Activated CD8-positive, alpha-beta memory T cell treated with anti-CD3 and anti-CD28 coated beads, Interleukin-2, amount 50 U/mL, for 1 hour (primary cell): Measurements from ENCODE around the gene CNR2.
"Not testable (repeated sequence)": the region's sequence is repeated elsewhere in the genome, so short reads cannot be mapped to it uniquely, and the experiment has no call there.

Source experiments
- DNase-seq: peaks from one replicate; pipeline ENCODE4 v3.0.0-alpha.2; 2020; ENCODE audit errors: extremely low read depth

Gene CNR2

GRCh38 chr1:23913212-23913880 is at the start of gene CNR2:
TSS of gene CNR2 (minus strand) at chr1:23913362. CDS start at chr1:23875617, 37,745 bp downstream.
- DNase-seq = no peak

GRCh38 chr1:23960291-23961020 is 47.3 kb upstream of the CNR2 start:
- DNase-seq = no peak

DNA sequence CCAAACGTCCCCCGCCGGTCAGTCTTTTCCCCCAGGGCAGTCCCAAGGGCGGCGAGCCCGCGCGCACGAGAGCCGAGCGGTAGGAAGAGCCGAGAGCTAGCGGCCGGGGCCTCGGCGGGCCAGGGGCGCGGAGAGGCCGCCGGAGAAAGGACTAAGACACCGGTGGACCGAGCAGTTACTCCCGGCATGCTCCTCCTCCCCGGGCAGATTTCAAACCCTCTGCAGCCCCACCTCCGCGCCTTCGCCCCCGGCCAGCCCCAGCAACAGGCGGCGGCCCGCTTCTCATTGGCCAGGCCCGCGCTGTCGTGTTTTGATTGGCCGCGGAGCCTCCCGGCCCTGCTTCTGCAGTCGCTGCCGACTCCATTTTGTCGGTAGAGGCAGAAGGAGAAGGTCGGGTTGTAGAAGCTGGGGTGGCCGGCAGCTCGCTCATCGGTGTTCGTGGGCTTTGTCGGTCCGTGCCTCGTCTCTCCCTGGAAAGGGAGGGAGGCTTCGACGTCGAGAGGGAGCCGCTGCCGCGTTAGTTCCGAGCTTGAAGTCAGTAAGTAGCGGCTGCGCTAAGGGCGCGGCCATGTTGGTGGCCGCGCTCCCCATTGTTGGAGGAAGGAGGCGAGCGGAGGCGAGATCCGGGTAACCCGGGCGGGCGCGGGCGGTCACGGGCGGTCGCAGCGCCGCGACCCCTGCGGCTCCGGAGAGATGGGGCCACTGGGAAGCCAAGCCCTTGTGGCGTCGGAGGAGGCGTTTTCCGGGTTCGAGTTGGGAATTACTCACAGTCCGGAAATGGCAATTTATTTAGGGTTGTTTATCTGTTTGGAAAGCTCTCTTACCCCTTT is 46.5 kb upstream of the CNR2 start, which contains the start of gene PNRC2:
TSS of gene PNRC2 (plus strand) at position 368 of the 830 bp plus-strand sequence. CDS start 1,630 bp downstream, outside the sequence.
- peak; percentile 86 for DNase-seq

- DNase-seq = peak; percentile 79
These were observed 45.8 kb upstream of the CNR2 start for GRCh38 chr1:23958810-23959460.

DNA sequence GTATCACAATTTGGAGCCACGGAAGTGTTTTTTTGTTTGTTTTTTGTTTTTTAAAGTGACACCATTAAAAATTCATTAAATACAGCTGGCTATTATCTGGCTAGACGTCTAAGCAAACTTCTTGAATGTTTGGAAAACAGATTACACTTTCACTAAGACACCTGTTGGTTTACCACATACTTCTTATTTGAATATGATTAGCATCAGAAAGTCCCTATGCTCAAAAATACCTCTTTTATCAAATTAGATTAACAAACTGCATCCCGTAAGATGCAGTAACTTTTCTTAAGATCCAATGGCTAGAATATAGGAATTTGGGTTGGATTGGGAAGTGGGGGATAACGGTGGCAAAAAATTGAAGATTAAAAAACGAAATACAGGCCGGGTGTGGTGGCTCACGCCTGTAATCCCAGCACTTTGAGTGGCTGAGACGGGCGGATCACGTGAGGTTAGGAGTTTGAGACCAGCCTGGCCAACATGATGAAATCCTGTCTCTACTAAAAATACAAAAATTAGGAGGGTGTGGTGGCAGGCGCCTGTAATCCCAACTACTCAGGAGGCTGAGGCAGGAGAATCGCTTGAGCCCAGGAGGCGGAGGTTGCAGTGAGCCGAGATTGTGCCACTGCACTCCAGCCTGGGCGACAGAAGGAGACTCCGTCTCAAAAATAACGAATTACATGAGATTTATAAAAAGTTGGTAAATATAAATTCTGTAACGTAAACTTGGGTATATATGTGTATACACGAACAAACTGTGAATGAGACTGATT is 45.1 kb upstream of the CNR2 start:
- not testable (repeated sequence) for DNase-seq

- DNase-seq = no peak
These were observed 43.9 kb upstream of the CNR2 start for GRCh38 chr1:23957096-23957495.

- no peak for DNase-seq
These were observed 39.9 kb upstream of the CNR2 start for GRCh38 chr1:23953020-23953419.

- DNase-seq = no peak
These were observed 34.2 kb upstream of the CNR2 start for GRCh38 chr1:23947366-23947765.

GRCh38 chr1:23936481-23937176 is 23.5 kb upstream of the CNR2 start:
- no peak for DNase-seq

GRCh38 chr1:23931491-23931880 is 18.3 kb upstream of the CNR2 start:
- no peak for DNase-seq

DNA sequence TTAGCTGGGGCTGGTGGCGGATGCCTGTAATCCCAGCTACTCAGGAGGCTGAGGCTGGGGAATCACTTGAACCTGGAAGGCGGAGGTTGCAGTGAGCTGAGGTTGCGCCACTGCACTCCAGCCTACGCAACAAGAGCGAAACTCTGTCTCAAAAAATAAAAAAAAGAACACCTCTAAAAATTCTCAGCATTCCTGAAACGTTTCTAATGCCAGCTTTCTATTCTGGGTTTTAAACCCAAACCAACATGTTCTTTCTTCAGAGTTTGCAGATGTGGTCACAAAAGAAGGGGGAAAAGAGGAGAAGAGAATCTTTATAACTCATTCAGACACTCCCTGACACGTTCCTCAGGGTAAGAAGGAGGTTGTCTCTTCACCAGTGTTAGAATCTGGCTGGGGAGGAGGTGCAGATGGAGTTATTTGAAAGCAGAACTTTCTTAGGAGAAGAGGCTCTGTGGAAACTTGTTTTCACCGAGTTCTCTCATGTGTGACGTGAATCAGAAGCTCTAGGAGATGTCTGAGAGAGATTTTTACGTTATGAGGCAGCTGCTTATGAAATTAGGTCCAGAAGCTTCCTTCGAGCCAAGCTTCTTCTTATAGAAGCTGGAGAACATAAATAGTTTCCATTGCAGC is 17.8 kb upstream of the CNR2 start:
- DNase-seq = no peak

- DNase-seq = no peak
These were observed 17.1 kb upstream of the CNR2 start for GRCh38 chr1:23930270-23930669.

DNA sequence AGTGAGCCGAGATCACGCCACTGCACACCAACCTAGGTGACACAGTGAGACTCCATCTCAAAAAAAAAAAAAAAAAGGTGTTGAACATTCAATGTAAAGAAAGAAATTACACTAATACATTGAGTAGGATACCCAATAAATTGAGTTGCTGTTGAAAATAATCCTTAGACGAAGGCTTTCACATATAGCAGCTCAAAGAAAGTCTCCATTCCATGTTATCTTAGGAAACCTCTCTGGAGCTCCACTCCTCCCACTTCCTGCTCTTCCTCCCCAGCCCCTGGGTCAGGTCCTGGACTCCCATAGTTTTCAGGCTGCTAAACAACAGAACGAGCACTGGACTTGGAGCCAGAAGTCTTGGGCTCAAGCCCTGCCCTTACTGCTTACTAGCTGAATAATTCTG is 15.6 kb upstream of the CNR2 start:
- DNase-seq = no peak

DNA sequence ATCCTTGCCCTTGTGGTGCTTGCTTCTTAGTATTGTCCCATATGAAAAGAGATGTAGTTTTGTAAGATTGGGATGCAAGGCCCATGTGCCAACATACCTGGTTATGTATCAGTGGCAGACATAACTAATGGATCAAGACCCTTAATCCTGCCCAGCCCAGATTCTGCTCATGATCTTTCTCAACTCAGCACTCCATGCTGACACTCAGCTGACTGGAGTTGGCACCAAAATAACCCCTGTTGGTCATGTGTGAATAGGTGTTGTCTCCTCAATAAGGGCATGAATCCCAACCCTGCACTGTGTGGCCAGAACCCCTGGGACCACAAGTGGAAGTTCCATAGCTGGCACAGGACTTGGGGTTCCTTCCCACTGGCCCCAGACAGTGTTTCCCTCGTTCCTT is 13.9 kb upstream of the CNR2 start:
- no peak for DNase-seq

- DNase-seq = no peak
These were observed 12.1 kb upstream of the CNR2 start for GRCh38 chr1:23925279-23925678.

DNA sequence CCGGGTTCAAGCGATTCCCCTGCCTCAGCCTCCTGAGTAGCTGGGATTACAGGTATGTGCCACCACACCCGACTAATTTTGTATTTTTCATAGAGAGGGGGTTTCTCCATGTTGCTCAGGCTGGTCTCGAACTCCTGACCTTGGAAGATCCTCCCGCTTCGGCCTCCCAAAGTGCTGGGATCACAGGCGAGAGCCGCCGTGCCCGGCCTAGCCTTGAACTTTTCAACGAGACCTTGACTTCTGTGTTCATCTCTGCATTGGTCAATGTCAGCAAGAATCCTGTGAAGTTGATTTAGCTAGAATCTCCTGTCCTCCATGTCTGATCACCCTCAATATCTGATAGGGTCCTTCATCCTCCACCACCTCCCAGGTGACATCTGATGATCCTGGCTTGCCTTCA is 11.4 kb upstream of the CNR2 start:
- DNase-seq = no peak

GRCh38 chr1:23923592-23924499 is 10.7 kb upstream of the CNR2 start:
- DNase-seq = no peak

GRCh38 chr1:23922321-23922943 is 9.3 kb upstream of the CNR2 start:
- DNase-seq = no peak
